HepG2 (cell line): Measurements from ENCODE around the gene C1orf198. TPM values are rescaled to one million over a fixed set of nuclear protein-coding genes. Genes with fewer than 3 reads are reported as not detected.

ENCODE experiments used
- ATAC-seq: fragments of 200-7000 bp; cut with Tn5 transposase; 3 replicates; pipeline ENCODE4 v1.9.1; 2020; ENCODE audit warnings: mild to moderate bottlenecking, moderate library complexity
- BruUV-seq: library from RNA; stranded (reverse); fragments of 400-500 nt; replicated peaks from 2 replicates; lab custom pipeline; 2021; lab: Mats Ljungman, UMichigan
- CTCF ChIA-PET: fragments of 300-600 bp; formaldehyde crosslinking; extraction: SDS; loops from one replicate; lab custom pipeline; 2021; ENCODE audit warnings: low total read pairs, inconsistent platforms, low intra/inter-chr PET ratio; lab: Yijun Ruan, JAX
- POLR2A ChIA-PET: fragments of 350-600 bp; sonication (Branson Sonifier 250); formaldehyde crosslinking; loops from one replicate; lab custom pipeline; 2020; ENCODE audit warnings: antibody characterized with exemption, inconsistent platforms; lab: Yijun Ruan, JAX
- DNase-seq: peaks from one replicate; pipeline ENCODE4 v3.0.0-alpha.2; 2015; ENCODE audit warnings: low spot score
- FAIRE-seq: peaks from 3 replicates; lab custom pipeline; 2011; peaks lifted over from hg19 to GRCh38; lab: Jason Lieb, UNC
- H2AFZ ChIP-seq: one replicate; pipeline ENCODE4 v1.6.1; 2011; ENCODE audit warnings: low read length, inconsistent platforms
- H3K27ac ChIP-seq: fragments of 300-600 bp; 3 replicates; pipeline ENCODE4 v1.8.0; 2011; ENCODE audit warnings: mixed run types, mild to moderate bottlenecking, mixed read lengths, low read length, inconsistent platforms; ENCODE audit not compliant: insufficient read depth; ENCODE audit errors: extremely low read length
- H3K27me3 ChIP-seq, 2 experiments: fragments of 200-600 bp in 1 of 2; 2 replicates in 1 of 2; 3 replicates in 1 of 2; pipeline versions ENCODE4 v1.6.0 to v1.8.0; 2011; ENCODE audit warnings: low read length in 2 of 2, mild to moderate bottlenecking in 2 of 2, moderate library complexity in 2 of 2, inconsistent platforms in 1 of 2; ENCODE audit not compliant: insufficient read depth in 2 of 2, control insufficient read depth in 1 of 2
- H3K36me3 ChIP-seq, 2 experiments: fragments of 200-600 bp in 1 of 2; replicated peaks in 1 of 2; 2 replicates in 1 of 2; 3 replicates in 1 of 2; pipeline versions ENCODE4 v1.5.1 to v1.8.0; 2011; ENCODE audit warnings: low read length in 2 of 2, inconsistent platforms in 1 of 2; ENCODE audit not compliant: insufficient read depth in 2 of 2, control insufficient read depth in 1 of 2
- H3K4me1 ChIP-seq: 2 replicates; pipeline ENCODE4 v1.5.1; 2012; ENCODE audit warnings: low read length, inconsistent platforms; ENCODE audit not compliant: insufficient read depth
- H3K4me2 ChIP-seq: 2 replicates; pipeline ENCODE4 v1.6.0; 2011; ENCODE audit warnings: low read depth, low read length, inconsistent platforms
- H3K4me3 ChIP-seq, 3 experiments: fragments of 200-600 bp in 1 of 3; sonication (generic), shearing (Covaris generic) in 1 of 3; replicated peaks in 1 of 3; 2 replicates each; pipeline ENCODE4 v1.5.1; 2011 to 2016; ENCODE audit warnings: low read length in 3 of 3, inconsistent platforms in 2 of 3, low read depth in 2 of 3, mild to moderate bottlenecking in 2 of 3, control low read depth in 1 of 3, mixed read lengths in 1 of 3; ENCODE audit not compliant: insufficient read depth in 1 of 3
- H3K79me2 ChIP-seq: one replicate; pipeline ENCODE4 v1.6.1; 2011; ENCODE audit warnings: low read length, inconsistent platforms; ENCODE audit not compliant: insufficient read depth
- H3K9ac ChIP-seq: 2 replicates; pipeline ENCODE4 v1.6.0; 2011; ENCODE audit warnings: mild to moderate bottlenecking, low read depth, low read length, inconsistent platforms; ENCODE audit not compliant: insufficient read depth
- H3K9me3 ChIP-seq: 2 replicates; pipeline ENCODE4 v1.5.1; 2012; ENCODE audit warnings: mild to moderate bottlenecking, low read length
- H4K20me1 ChIP-seq: 2 replicates; pipeline ENCODE4 v1.6.0; 2011; ENCODE audit warnings: inconsistent platforms, mild to moderate bottlenecking, low read length, moderate library complexity; ENCODE audit not compliant: insufficient read depth
- ETV5 ChIP-seq: IDR thresholded peaks from 2 replicates; pipeline ENCODE4 v1.6.1; 2018; ENCODE audit warnings: missing biosample characterization, missing genetic modification reagents, inconsistent platforms, borderline replicate concordance
- GLI4 ChIP-seq: sonication (generic); formaldehyde crosslinking; IDR thresholded peaks from 2 replicates; pipeline ENCODE4 v1.5.1; 2020; ENCODE audit warnings: missing genetic modification reagents, mild to moderate bottlenecking, moderate library complexity, borderline replicate concordance
- HNRNPUL1 ChIP-seq: fragments of 200-400 bp; formaldehyde crosslinking; IDR thresholded peaks from 2 replicates; pipeline ENCODE4 v1.6.1; 2017; ENCODE audit warnings: low read depth, mild to moderate bottlenecking, low read length, moderate library complexity
- SNAPC2 ChIP-seq: sonication (generic); formaldehyde crosslinking; IDR thresholded peaks from 2 replicates; pipeline ENCODE4 v1.8.1; 2022; ENCODE audit warnings: mild to moderate bottlenecking, missing genetic modification reagents
- ZNF207 ChIP-seq: fragments of 450-650 bp; IDR thresholded peaks from 2 replicates; pipeline ENCODE4 v1.6.1; 2016; ENCODE audit warnings: antibody characterized with exemption, borderline replicate concordance
- ZNF251 ChIP-seq: sonication (generic); formaldehyde crosslinking; IDR thresholded peaks from 2 replicates; pipeline ENCODE4 v1.9.0; 2021; ENCODE audit warnings: mild to moderate bottlenecking, missing genetic modification reagents
- ZNF446 ChIP-seq: sonication (generic); formaldehyde crosslinking; IDR thresholded peaks from 2 replicates; pipeline ENCODE4 v1.5.0; 2020; ENCODE audit warnings: mild to moderate bottlenecking, missing genetic modification reagents
- ZNF562 ChIP-seq: sonication (generic); formaldehyde crosslinking; IDR thresholded peaks from 2 replicates; pipeline ENCODE4 v1.8.0; 2022; ENCODE audit warnings: missing genetic modification reagents, borderline replicate concordance
- ZNF567 ChIP-seq: sonication (generic); formaldehyde crosslinking; IDR thresholded peaks from 2 replicates; pipeline ENCODE4 v1.8.1; 2023; ENCODE audit warnings: mild to moderate bottlenecking, missing genetic modification reagents, borderline replicate concordance
- ZNF768 ChIP-seq: sonication (generic); formaldehyde crosslinking; IDR thresholded peaks from 2 replicates; pipeline ENCODE4 v1.4.0; 2020; ENCODE audit warnings: missing genetic modification reagents
- WGBS: methylation state at CpG from one replicate; pipeline ENCODE4 v1.1.6; 2017; ENCODE audit warnings: low lambda C conversion rate; 5-methylcytosine and 5-hydroxymethylcytosine counted together
- in situ Hi-C: cut with HindIII; loops from 2 replicates; pipeline ENCODE4 v1.10.0; 2017; ENCODE audit warnings: low pct_unique_long_range_greater_than_20kb; ENCODE audit not compliant: extremely low pct_ligation_motif_present
- intact Hi-C: fragments of 100-400 bp; cut with micrococcal nuclease; formaldehyde crosslinking; loops from one replicate; pipeline ENCODE4 v1.10.0; 2022; ENCODE audit not compliant: unreplicated experiment
- polyA plus RNA-seq, 8 experiments: library from polyadenylated mRNA; depleted of rRNA in 3 of 8; stranded (reverse) in 7 of 8; unstranded in 1 of 8; fragments of >200 nt; fragmentation: Illumina TruSeq in 4 of 8; extraction: Trizol in 4 of 8; gene quantifications; 2 replicates each; pipeline versions ENCODE4 v1.2.1 to v1.2.3, GENCODE V29; 2011 to 2016; ENCODE audit warnings: low read depth in 4 of 8, missing spikeins in 1 of 8, mixed read lengths in 1 of 8; ENCODE audit not compliant: insufficient read depth in 1 of 8
- total RNA-seq, 5 experiments: library from RNA; depleted of rRNA; stranded (reverse); fragments of >200 nt; fragmentation: Illumina TruSeq; extraction: Trizol; gene quantifications; 2 replicates each; pipeline ENCODE4 v1.2.3, GENCODE V29; 2016; ENCODE audit warnings: low read depth in 1 of 5
- TF ChIP-seq, protein P1 (sequence below): sonication (generic); formaldehyde crosslinking; conservative IDR thresholded peaks from 2 replicates; pipeline ENCODE4 v1.4.0; 2020; ENCODE audit warnings: missing genetic modification reagents

The C1orf198 gene
- total and polyA plus RNA-seq, 2 of the 13 experiments (the other 11 are each of a cell fraction or from before 2014, with no cell fraction given), result 12.7 to 13.4 TPM

GRCh38 chr1:230883967-230884366 lies 15.6 kb upstream of the C1orf198 start:
- no peak overlapping the region for H3K27ac ChIP-seq
- no peaks in the 10 kb centered on the region for H4K20me1 ChIP-seq
- intact Hi-C loops (no loop called here), in situ Hi-C loops (no loop called here)
- H3K36me3 ChIP-seq, result no peaks in the 10 kb centered on the region
- BruUV-seq, result no TSS peak
- ChIA-PET POLR2A (no interaction called here), CTCF (no interaction called here)
- peaks cover 11% of the 10 kb centered on the region; the same call in 1 of the 2 replicates for H3K9me3 ChIP-seq
- H3K4me3 ChIP-seq, result no peak overlapping the region
- no peak overlapping the region for H3K9ac ChIP-seq
- no peak overlapping the region for H3K4me2 ChIP-seq
- FAIRE-seq (no peak), ATAC-seq (no peak), DNase-seq (no peak)
- TF ChIP-seq ZNF567 (CRISPR knock-in tag) (no peak), ZNF207 (no peak), ZNF768 (CRISPR knock-in tag) (no peak), ZNF446 (CRISPR knock-in tag) (no peak), ETV5 (CRISPR knock-in tag) (no peak), HNRNPUL1 (no peak), ZNF562 (CRISPR knock-in tag) (no peak)
- WGBS, result 26% methylated on average over 4 of the region's 4 CpGs
- peaks cover 0 to 34% of the 10 kb centered on the region in 2 experiments; a peak in 4 of 5 replicates for H3K27me3 ChIP-seq
- no peaks in the 10 kb centered on the region for H3K79me2 ChIP-seq
- no peaks in the 10 kb centered on the region for H3K4me1 ChIP-seq
- no peak overlapping the region for H2AFZ ChIP-seq

GRCh38 chr1:230879778-230880177 lies 11.5 kb upstream of the C1orf198 start:
- TF ChIP-seq GLI4 (CRISPR knock-in tag) (no peak), SNAPC2 (no peak), ZNF251 (CRISPR knock-in tag) (no peak)
- TF ChIP-seq, protein P1, sequence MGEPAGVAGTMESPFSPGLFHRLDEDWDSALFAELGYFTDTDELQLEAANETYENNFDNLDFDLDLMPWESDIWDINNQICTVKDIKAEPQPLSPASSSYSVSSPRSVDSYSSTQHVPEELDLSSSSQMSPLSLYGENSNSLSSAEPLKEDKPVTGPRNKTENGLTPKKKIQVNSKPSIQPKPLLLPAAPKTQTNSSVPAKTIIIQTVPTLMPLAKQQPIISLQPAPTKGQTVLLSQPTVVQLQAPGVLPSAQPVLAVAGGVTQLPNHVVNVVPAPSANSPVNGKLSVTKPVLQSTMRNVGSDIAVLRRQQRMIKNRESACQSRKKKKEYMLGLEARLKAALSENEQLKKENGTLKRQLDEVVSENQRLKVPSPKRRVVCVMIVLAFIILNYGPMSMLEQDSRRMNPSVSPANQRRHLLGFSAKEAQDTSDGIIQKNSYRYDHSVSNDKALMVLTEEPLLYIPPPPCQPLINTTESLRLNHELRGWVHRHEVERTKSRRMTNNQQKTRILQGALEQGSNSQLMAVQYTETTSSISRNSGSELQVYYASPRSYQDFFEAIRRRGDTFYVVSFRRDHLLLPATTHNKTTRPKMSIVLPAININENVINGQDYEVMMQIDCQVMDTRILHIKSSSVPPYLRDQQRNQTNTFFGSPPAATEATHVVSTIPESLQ (CRISPR knock-in tag), result no peak
- TF ChIP-seq, all 625 proteins: peak for 0
- H4K20me1 ChIP-seq, result no peaks in the 10 kb centered on the region
- no peak overlapping the region for H3K4me3 ChIP-seq
- no peak overlapping the region for H2AFZ ChIP-seq
- H3K4me2 ChIP-seq, result no peak overlapping the region
- H3K27me3 ChIP-seq, result peaks cover 0 to 32% of the 10 kb centered on the region in 2 experiments; a peak in 4 of 5 replicates
- intact Hi-C loops (no loop called here), in situ Hi-C loops (no loop called here)
- H3K27ac ChIP-seq, result no peak overlapping the region
- H3K4me1 ChIP-seq, result no peaks in the 10 kb centered on the region
- WGBS, result 28% methylated on average over 8 of the region's 8 CpGs
- no peak overlapping the region for H3K9ac ChIP-seq
- DNase-seq (no peak), ATAC-seq (no peak), FAIRE-seq (no peak)
- POLR2A ChIA-PET, result interaction anchor here (2.0 kb wide), 1 partner anchor 11 kb away, joined by 7 read pairs; the partner anchor contains the start of gene C1orf198
- no peaks in the 10 kb centered on the region for H3K79me2 ChIP-seq
- H3K36me3 ChIP-seq, result no peaks in the 10 kb centered on the region
- H3K9me3 ChIP-seq, result peaks cover 4% of the 10 kb centered on the region; the same call in 1 of the 2 replicates
- no TSS peak for BruUV-seq
- CTCF ChIA-PET, result no interaction called here
